Upper lobe of left lung (tissue), 4 donors: Measurements from ENCODE around the gene GIMD1.

ENCODE experiments used
- CTCF ChIP-seq, 6 experiments: fragments of 450-650 bp in 4 of 6; fragments of 200-600 bp in 2 of 6; sonication (generic) in 2 of 6; IDR thresholded peaks; one replicate each; pipeline ENCODE4 v1.5.1; 2016 to 2019; ENCODE audit warnings: antibody characterized with exemption in 6 of 6
- POLR2A ChIP-seq, 4 donors: fragments of 450-650 bp; IDR thresholded peaks; one replicate each; pipeline ENCODE4 v1.5.1; 2016 to 2017; ENCODE audit warnings: antibody characterized with exemption in 4 of 4, mild to moderate bottlenecking in 2 of 4
- POLR2AphosphoS5 ChIP-seq, 2 donors: sonication (generic); formaldehyde crosslinking; IDR thresholded peaks; one replicate each; pipeline ENCODE4 v1.5.1; 2017; ENCODE audit warnings: antibody characterized with exemption in 2 of 2

- peak in 5 of 6 experiments; percentile 14 to 43 (median 35) for TF ChIP-seq CTCF (IDR thresholded peaks at IDR 0.05)
- TF ChIP-seq POLR2AphosphoS5 (IDR thresholded peaks at IDR 0.05), result no peak
- no peak for TF ChIP-seq POLR2A (IDR thresholded peaks at IDR 0.05)
Observed at GRCh38 chr4:106329041-106329618, 39.4 kb downstream of the GIMD1 start.
